ENCODE results near the gene CSTPP1. TPM values are rescaled to one million over a fixed set of nuclear protein-coding genes. Genes with fewer than 3 reads are reported as not detected.

CSTPP1 gene
- total RNA-seq, 6 experiments from 2014 or later: 3.3 to 7.5 (median 4.6) TPM

DNA sequence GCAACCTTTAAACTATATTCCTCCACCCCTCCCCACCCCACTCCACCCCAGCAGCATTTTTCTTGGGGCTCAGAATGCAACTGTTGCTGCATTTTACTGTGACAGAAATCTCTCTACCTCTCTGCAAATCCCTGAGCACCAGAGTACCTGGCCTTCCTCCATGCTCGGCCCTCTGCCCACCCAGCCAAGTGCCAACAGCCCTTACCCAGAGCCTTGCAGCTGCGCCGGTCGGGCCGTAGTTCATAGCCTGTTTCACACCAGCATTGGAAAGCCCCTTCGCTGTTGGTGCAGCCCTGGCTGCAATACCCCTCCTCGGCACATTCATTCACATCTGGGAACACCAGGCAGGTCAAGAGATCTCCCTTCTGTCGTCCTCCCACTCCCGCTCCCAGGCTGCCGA lies 41.6 kb upstream of the CSTPP1 start:
- Histone ChIP-seq H3K4me3 (no peak overlapping the region), H3K9me3 (no peaks in the 10 kb centered on the region), H3K36me3 (no peaks in the 10 kb centered on the region), H3K4me1 (peaks cover 0 to 4% (median 0%) of the 10 kb centered on the region in 4 donors), H3K27me3 (no peaks in the 10 kb centered on the region), H3K27ac (no peak overlapping the region)
- intact Hi-C loops (cut with DNase I): loop anchor here (5.0 to 10.0 kb wide), 2 partner anchors 257 to 450 kb away; no protein-coding TSS in a partner anchor
- ATAC-seq: no peak
- DNase-seq: no peak
- no peak for TF ChIP-seq POLR2A (IDR thresholded peaks at IDR 0.05)
- TF ChIP-seq, protein P1, sequence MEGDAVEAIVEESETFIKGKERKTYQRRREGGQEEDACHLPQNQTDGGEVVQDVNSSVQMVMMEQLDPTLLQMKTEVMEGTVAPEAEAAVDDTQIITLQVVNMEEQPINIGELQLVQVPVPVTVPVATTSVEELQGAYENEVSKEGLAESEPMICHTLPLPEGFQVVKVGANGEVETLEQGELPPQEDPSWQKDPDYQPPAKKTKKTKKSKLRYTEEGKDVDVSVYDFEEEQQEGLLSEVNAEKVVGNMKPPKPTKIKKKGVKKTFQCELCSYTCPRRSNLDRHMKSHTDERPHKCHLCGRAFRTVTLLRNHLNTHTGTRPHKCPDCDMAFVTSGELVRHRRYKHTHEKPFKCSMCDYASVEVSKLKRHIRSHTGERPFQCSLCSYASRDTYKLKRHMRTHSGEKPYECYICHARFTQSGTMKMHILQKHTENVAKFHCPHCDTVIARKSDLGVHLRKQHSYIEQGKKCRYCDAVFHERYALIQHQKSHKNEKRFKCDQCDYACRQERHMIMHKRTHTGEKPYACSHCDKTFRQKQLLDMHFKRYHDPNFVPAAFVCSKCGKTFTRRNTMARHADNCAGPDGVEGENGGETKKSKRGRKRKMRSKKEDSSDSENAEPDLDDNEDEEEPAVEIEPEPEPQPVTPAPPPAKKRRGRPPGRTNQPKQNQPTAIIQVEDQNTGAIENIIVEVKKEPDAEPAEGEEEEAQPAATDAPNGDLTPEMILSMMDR (IDR thresholded peaks at IDR 0.05): no peak
- 80% methylated on average over 9 of the region's 10 CpGs for WGBS (ENCODE audit: insufficient coverage, low coverage, low lambda C conversion rate, missing lambda C conversion rate)

DNA sequence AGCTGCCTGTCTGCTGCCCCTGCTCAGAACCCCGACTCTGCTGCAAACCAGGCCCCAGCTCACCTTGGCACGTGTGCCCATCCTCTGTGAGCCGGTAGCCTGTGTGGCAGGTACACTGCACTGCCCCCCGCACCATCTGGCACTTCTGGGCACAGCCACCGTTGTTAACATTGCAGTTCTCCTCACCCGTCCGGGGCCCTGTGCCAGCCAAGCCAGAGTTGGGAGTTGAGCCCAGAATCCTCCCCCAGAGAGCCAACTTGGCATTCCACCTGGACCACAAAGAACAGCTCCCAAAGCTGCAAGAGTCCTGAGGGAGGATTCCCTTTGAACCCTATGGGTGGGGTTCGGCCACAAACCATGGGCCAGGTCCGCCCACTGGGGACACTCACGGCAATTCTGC lies 40.7 kb upstream of the CSTPP1 start:
- H3K9me3 ChIP-seq: no peaks in the 10 kb centered on the region
- intact Hi-C loops (cut with DNase I): loop anchor here in 1 of 2 donors (10.0 kb wide), 1 partner anchor 449 kb away; no protein-coding TSS in a partner anchor
- ATAC-seq: peak; percentile 86 to 98 (median 94)
- TF ChIP-seq, protein P1 (IDR thresholded peaks at IDR 0.05): peak in 1 of 4 donors; percentile 19
- TF ChIP-seq POLR2A (IDR thresholded peaks at IDR 0.05): no peak
- no peaks in the 10 kb centered on the region for H3K27me3 ChIP-seq
- no peak overlapping the region for H3K4me3 ChIP-seq
- no peaks in the 10 kb centered on the region for H3K36me3 ChIP-seq
- WGBS (ENCODE audit: insufficient coverage, low coverage, low lambda C conversion rate, missing lambda C conversion rate): no CpG with 5 or more reads among the region's 10 CpGs
- no peak overlapping the region for H3K27ac ChIP-seq
- DNase-seq: peak; percentile 78 to 90 (median 89)
- peaks cover 0 to 4% (median 0%) of the 10 kb centered on the region in 4 donors for H3K4me1 ChIP-seq

DNA sequence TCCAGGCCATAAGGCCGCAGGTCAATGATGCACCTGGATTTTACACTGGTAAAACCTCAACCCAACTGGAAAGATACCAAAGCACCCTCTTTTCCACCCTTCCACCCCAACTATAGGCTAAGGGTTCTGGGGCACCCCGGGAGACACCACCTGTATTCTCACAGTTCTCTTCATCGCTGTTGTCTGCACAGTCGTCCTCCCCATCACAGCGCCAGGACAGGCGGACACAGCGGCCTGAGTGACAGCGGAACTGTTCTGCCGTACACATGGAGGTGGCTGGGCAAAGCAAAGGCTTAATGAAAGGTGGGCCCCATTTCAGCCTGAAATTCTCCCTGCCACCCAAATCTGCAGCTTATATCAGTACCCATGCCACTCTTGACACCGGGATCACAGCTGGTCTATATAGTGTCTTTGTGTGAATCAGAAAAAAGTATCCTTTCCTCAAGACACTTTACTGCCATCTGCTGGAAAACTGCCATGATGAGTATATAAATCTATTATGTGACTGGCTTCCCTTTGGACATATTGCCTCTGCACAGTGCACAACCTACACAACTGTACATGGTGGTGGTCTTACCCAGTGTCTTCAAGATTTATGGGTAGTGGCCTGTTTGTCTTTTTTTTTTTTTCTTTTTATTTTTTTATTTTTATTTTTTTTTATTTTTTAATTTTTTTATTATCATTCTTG lies 39.7 kb upstream of the CSTPP1 start:
- H3K36me3 ChIP-seq: no peaks in the 10 kb centered on the region
- no peak overlapping the region for H3K4me3 ChIP-seq
- TF ChIP-seq, protein P1 (IDR thresholded peaks at IDR 0.05): peak in 2 of 4 donors; percentile 8 to 10
- no peak for TF ChIP-seq POLR2A (IDR thresholded peaks at IDR 0.05)
- DNase-seq (no peak), ATAC-seq (no peak)
- 78% methylated on average over 5 of the region's 10 CpGs for WGBS (ENCODE audit: insufficient coverage, low coverage, low lambda C conversion rate, missing lambda C conversion rate)
- no peak overlapping the region for H3K27ac ChIP-seq
- H3K27me3 ChIP-seq: no peaks in the 10 kb centered on the region
- H3K4me1 ChIP-seq: peaks cover 0 to 4% (median 0%) of the 10 kb centered on the region in 4 donors
- intact Hi-C loops (cut with DNase I): loop anchor here in 1 of 2 donors (10.0 kb wide), 1 partner anchor 448 kb away; no protein-coding TSS in a partner anchor
- H3K9me3 ChIP-seq: no peaks in the 10 kb centered on the region

- Histone ChIP-seq H3K27ac (no peak overlapping the region), H3K4me1 (peaks cover 0 to 4% (median 0%) of the 10 kb centered on the region in 4 donors), H3K36me3 (no peaks in the 10 kb centered on the region), H3K4me3 (no peak overlapping the region), H3K9me3 (no peaks in the 10 kb centered on the region), H3K27me3 (no peaks in the 10 kb centered on the region)
- WGBS (ENCODE audit: insufficient coverage, low coverage, low lambda C conversion rate, missing lambda C conversion rate): 97% methylated on average over 7 of the region's 17 CpGs
- DNase-seq (no peak), ATAC-seq (no peak)
- intact Hi-C loops (cut with DNase I): loop anchor here in 1 of 2 donors (10.0 kb wide), 1 partner anchor 446 kb away; no protein-coding TSS in a partner anchor
- TF ChIP-seq, protein P1 (IDR thresholded peaks at IDR 0.05): no peak
- no peak for TF ChIP-seq POLR2A (IDR thresholded peaks at IDR 0.05)
Measured at GRCh38 chr11:46898396-46899095, 38.0 kb upstream of the CSTPP1 start.

Measured in right lobe of liver (tissue), 6 donors.